GM21423 (cell line): ENCODE results near the gene DNHD1.
"Not testable (repeated sequence)": the region's sequence is repeated elsewhere in the genome, so short reads cannot be mapped to it uniquely, and the experiment has no call there.

ENCODE experiments used
- ATAC-seq: cut with Tn5 transposase; IDR thresholded peaks from one replicate; pipeline ENCODE4 v1.9.1; 2021; ENCODE audit warnings: mild to moderate bottlenecking, moderate library complexity; ENCODE audit not compliant: unreplicated experiment

Gene DNHD1

DNA sequence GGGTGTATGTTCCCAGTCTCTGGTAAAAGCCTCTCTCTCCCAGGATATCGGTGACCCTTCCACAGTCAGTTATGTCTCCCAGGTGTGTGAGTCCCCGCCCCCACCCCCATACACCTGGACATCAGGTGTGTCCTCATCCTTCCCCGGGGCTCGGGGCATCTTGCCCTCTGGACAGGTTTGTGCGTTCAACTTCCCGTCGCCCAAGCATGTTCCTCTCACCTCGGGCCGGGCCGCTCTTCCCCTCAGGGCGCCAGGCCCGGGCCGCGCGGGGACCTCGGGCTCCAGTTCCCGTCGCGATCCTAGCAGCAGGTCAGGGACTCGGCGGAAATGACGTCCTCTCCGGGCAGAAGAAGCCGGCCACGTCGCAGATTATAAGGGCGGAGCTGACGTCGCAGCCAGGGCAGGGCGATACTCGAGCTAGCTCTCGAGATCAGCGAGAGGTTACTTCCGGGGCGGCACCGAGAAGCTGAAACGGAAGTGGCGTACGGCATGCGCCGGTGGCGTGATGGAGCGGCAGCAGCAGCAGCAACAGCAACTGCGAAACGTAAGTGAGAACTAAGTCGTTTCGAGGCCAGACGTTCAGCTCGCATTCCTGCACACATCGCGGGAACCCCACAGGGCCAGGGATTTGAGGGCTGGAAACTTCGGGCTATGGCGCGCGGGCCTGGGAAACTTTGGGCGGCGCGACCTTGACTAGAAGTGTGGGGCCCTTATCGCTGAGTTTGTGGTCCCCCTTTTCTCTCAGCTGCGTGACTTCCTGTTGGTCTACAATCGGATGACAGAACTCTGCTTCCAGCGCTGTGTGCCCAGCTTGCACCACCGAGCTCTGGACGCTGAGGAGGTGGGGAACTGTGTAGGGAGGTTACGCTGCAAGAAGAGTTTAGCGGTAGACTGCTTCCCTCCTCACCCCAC lies 15.8 kb upstream of the DNHD1 start, which contains the start of the genes ARFIP2 and TIMM10B:
ARFIP2 (minus strand) TSS at position 320 of the 912 bp plus-strand sequence. CDS start 910 bp downstream, outside the sequence.
TIMM10B (plus strand) TSS at position 490 of the 912 bp plus-strand sequence; CDS start at position 506, 16 bp downstream.
- ATAC-seq: peak; percentile 98

DNA sequence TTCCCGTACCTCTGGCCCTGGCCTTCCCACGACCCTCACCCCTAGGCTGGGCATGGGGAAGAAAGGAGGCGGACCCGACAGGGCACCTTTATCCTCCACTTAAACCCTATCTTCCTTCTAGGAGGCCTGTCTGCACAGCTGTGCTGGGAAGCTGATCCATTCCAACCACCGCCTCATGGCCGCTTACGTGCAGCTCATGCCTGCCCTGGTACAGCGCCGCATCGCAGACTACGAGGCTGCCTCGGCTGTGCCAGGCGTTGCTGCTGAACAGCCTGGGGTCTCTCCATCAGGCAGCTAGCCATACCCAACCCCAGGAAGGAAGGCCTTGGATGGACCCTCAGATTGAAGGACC lies 15.2 kb upstream of the DNHD1 start:
- no peak for ATAC-seq

DNA sequence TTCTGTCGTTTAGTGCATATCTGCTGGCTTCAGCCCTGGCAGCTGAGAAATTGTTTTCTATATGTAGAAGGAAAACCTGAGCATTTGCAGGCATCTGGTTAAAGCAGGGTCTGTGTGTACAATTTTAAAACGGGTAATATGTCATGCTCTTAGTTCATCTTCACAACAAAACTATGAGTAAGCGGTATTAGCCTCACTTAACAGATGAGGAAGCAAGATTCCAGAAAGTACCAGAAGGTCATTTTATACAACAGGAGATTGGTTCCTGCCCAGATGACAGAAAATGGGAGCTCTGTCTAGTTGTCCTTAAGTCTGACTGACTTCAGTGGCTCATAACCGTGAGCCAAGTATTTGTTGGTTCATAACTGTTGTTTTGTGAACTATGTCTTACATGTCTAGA lies 14.6 kb upstream of the DNHD1 start:
- ATAC-seq: no peak

DNA sequence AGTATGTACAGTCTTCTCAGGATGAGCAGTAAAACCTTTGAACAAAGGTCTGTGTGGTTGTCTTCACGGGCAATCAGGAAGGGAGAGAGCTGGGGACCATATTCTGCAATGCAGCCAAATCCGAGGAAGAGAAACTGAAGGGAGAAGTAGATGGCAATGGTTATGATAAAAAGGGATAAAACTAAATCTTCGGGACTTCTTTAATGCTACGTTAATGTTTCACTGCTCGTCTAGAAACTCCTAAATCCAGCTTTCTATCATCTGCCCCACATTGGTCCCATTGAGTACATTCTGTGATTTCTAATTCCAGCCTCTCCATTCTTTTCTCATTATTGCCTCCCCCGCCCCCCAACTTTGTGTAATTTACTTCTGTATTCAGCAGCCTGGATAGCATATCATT lies 14.1 kb upstream of the DNHD1 start:
- ATAC-seq: no peak

DNA sequence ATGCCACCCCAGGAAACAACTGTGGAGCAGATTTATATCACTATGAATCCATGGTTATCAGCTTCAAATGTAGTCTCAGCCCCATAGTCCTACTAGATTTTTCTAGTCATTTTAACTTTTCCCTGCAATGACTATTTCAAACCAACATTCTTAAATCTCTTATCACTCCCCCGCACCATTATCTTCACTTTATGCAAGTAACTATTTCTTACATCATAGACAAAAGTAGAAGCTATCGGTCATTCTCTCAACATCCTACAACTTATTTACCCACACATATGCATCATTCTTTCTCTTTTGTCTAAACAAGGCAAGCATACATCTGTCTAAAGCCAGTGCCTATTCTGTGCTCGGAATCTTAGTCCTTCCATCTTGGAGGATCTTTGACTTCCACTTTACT lies 11.4 kb upstream of the DNHD1 start:
- no peak for ATAC-seq

DNA sequence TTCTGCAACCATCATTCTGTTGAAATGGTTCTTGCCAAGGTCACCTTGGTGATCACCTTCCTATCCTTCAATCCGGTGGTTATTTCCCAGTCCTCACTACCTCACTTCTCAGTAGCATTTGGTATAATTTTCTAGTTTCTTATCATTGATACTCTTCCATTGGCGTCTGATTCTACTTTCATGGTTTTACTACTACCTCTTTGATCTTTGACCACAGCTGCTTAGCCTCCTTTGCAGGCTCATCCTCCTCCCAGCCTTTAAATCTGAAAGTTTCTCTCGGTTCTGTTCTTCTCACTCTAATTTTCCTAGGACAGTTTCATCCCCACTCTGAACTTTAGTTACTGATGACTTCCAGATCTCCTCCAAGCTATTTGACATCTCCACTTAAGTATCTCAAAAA lies 10.8 kb upstream of the DNHD1 start:
- no peak for ATAC-seq

DNA sequence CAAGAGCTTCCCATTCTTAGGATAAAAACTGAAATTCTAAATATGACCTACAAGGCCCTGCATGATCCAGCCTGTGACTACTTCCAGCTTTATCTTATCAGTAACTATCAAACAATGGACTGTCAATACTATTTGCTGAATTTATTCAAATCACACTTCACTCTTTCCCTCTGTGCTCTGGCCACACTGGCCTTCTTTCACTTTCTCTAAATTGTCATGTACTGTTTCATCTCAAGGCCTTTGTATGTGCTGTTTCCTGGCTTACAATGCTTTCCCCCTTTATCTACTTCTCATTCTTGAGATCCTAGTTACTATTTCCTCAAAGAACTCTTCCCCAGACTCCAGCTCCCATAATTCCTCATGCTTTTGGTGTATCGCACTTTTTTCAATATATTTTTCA lies 10.1 kb upstream of the DNHD1 start:
- ATAC-seq: no peak

DNA sequence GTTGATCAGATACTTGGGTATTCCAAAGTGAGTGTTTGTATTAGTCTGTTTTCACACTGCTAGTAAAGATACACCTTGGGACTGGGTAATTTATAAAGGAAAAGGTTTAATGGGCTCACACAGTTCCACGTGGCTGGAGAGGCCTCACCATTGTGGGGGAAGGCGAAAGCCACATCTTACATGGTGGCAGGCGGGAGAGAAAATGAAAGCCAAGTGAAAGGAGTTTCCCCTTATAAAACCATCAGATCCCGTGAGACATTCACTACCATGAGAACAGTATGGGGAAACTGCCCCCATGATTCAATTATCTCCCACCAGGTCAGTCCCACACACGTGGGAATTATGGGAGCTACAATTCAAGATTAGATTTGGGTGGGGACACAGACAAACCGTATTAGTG lies 8.7 kb upstream of the DNHD1 start:
- ATAC-seq: no peak

DNA sequence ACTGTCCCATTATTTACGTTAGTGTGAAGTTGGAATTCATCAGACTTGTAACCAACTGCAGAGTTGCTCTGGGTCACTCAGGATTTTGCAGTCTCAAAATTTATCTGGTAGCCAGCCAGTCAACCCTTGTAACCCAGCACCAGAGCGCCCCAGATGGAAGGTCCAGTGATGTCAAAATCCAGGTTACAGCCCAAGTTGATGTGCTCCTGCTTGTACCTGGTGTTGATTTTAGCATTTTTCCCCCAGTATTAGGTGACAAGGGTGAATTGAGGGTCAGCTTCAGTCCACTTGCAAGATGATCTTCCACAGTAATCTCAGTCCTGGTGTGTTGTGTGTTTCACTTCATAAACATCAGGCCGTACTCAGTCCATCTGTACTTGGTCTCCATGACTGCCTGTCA lies 8.3 kb upstream of the DNHD1 start:
- ATAC-seq: no peak

DNA sequence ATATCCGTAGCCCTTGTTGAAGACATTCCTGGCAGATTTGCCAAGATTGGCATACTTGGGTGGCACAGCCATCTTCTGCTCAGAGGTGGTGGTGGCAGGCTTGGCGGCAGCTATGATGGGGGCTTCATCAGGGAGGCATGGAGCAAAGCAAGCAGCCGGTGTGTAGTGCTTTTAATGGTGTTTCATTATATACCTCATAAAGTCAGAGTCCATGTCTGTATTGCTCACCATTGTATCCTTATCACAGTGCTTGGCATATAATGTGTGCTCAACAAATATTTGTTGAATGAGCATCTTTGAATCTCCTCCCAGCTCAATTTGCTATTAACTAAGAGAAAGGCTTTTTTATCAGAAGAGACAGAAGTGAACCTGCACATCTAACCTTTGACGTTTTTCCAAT lies 7.8 kb upstream of the DNHD1 start:
- no peak for ATAC-seq

DNA sequence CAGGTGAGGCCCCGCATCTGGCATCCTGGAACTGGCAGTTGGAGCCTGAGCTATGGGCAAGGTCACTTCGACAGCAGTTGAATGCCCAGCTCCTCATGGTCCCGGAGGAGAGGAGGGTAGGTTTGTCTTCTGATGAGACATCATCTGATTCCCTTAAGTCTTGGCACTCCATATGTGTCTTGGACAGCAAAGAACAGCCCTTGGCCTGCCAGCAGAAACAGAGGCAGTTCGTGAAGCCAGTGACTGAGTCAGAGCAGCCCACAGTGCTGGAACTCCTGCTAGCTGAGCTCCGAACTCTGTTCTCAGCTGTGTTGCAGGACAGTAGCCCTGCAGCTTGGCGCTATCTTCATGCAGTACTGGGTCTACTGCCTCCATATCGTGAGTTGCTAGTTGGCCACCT lies 1.0 kb downstream of the DNHD1 start:
- ATAC-seq: no peak

DNA sequence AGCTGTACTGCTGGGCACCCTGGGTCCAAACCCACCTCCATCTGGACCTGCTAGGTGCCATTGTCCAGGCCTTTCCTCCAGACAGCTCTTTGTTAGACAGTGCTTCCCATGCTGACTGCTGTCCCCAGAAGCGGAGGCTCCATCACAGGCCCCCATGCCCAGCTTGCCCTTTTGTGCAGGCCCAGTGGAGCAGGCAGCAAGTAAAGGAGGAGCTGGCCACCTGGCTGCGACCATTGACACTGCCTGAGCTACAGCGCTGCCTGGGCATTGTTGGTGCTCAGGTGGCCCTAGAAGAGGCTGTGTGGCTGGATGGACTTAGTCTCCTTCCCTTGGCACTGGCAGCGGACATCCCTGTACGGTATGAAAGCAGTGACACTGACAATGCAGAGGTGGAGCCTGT lies 1.5 kb downstream of the DNHD1 start:
- no peak for ATAC-seq

DNA sequence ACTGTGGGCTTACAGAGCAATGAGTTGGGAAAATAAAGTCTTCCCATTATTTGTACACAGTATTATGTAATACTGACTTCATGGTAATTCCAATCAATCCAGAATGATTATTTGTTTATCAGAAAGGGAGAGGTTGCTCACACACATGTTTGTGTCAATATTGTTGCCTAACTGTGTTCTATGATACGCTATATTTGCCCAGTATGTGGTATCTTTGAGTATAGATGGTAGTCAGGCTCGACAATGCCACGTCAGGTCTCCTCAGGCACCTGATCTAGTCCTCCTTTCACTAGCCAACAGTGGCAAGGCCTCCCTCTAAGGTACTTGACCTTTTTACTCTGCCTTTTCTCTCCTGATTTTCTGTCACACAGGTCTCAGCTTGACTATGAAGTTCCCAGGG lies 5.3 kb downstream of the DNHD1 start:
- no peak for ATAC-seq

DNA sequence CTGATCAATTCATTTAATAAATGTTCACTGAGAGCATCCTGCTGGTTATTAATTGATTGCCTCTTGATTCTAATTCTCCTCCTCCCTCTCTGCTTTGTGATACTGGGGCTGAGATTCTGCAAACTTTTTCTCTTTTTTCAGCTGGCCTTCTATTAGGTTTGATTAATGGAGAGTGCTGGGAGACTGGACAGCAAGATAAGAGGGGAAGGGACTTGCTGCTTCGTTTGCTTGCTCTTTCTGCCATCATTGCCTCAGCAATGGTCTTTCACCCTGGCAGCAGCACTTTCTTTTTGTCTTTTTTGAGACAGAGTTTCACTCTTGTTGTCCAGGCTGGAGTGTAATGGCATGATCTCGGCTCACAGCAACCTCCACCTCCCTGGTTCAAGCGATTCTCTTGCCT lies 7.1 kb downstream of the DNHD1 start:
- ATAC-seq: no peak

DNA sequence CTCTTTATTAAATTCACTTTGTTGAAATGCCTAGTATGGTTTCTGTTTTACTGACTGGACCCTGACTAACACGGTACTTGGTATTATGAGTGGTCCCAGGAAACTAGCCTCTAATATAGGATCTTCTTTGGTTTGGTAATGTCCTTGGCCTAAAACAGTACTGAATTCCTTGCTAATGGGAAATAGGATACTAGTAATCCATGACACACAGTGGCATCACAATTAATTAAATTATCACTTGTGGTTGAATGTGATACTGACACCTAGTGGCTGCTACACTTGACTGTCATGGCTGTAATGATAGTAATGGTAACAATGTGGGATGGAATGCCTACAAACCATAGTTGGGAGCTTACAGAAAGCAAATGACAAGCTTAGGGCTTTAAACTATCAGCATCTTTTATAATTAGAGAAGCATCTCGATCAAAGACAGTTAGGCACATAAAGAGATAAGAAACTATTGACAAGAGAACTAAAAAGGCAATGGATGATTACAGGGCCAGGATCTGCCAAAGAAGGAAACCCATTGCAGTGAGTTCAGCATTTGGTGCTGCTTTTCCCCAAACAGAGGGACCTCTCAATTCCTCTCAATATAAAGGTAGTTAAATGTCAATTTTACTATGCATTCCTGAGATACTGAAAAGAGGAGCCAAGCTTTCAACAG lies 8.6 kb downstream of the DNHD1 start:
- ATAC-seq: peak; percentile 58

DNA sequence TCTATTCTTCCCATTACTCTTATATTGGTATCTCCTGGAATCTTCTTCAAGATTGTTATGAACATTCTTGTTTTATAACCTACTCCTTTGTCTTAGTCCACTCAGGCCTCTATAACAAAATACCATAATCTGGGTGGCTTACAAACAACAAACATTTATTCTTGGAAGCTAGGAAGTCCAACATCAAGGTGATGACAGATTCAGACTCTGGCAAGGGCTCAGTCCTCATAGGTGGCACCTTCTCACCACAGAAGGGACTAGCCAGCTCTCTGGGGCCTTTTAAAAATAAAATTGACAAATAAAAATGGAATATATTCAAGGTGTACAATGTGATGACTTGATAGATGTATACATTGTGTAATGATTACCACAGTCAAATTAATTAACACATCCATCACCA lies 19.8 kb downstream of the DNHD1 start:
- no peak for ATAC-seq

DNA sequence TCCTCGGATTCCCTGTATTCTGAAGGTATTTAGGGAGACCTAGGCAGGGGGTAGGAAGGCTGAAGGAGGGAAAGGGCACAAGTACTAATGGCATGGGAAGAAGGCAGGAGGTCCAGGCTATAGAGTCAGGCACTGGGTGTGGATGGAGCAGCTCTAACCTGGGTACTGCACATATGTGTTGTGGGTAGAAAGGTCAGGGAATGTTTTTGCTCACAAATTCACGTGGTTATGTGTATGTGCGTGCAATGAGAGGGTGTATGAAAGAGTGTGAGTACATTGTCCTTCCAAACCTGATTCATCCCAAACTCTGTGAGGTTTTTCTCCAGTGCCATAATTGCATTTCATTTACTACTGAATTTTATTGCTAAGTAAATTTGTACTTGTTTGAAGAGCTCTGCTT lies 23.2 kb downstream of the DNHD1 start:
- no peak for ATAC-seq

DNA sequence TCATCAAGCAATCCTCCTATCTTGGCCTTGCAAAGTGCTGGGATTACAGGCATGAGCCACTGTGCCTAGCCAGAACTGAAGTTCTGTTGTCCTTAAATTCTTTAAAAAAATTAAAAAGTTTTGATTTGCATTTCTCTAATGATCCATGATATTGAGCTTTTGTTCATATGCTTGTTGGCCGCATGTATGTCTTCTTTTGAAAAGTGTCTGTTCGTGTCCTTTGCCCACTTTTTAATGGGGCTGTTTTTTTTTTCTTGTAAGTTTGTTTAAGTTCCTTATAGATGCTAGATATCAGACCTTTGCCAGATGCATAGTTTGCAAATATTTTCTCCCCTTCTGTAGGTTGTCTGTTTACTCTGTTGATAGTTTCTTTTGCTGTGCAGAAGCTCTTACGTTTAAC lies 24.9 kb downstream of the DNHD1 start:
- not testable (repeated sequence) for ATAC-seq

DNA sequence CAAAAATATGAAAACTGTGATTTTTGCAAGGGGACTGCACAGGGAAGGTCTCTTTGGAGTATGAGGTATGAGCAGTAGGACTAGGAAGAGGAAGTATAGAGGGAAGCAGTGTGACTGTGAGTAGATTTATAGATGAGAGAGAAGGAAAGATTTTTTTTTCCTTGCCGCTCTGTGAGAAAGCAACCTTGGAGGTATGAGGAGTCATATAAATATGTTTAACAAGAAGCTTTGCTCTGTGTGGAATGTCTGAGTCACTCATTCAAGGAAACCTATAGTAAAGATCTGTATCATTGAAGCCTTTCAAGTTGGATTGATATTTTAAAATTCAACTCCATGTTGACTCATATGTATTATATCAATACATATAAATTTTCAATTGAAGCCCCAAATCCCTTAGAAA lies 26.2 kb downstream of the DNHD1 start:
- no peak for ATAC-seq

DNA sequence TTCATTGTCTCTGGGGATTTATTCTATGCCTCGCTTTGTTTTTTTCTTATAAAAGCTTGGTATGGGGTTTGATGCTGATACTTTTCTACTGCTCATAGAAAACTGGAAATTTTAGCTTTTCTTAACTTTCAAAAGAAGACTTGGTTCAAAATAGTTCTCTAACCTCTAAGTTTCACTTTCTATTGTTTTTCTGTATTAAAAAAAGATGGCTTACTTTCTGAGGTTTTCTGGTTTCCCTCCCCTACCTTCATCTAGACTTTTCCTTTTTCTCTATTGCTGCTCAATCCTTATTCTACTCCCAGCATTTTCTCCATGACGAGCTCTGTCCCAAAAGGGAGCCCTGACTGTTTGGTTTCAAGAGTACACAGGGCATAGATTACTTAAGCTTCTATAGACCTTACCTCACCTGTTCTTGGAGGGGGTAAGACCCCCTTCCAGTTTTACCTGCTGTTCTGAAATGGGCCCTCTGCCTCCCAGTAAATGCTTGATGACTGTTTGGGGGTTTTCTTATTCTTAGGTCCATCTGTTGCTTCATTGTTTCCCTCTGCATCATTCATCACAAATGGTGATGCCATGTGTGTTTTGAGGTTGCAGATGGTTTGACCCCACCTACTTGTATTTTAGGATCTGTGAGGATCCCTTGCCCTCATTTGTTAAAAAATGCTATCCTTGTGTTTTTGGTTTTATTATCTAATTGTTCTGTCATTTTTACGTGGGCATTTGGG lies 29.5 kb downstream of the DNHD1 start:
- peak; percentile 64 for ATAC-seq

DNA sequence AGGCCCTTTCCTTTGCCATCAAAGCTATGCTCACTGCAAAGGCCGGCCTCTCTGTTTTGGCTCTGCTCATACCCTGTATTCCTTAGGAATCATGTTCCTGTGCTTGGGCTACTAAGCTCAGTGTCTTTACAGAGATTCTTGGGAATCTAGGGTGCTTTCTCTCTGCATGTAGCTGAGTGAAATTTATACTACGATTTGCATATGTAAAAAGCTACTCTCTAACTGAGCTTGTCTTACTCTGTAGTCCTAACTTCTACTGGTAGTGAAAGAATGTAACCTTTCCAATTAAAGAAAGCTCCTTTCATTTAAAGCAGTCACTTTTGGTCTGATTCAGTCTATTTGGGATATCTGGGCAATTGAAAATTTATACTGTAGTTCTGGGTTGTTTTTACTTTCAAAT lies 32.2 kb downstream of the DNHD1 start:
- no peak for ATAC-seq

DNA sequence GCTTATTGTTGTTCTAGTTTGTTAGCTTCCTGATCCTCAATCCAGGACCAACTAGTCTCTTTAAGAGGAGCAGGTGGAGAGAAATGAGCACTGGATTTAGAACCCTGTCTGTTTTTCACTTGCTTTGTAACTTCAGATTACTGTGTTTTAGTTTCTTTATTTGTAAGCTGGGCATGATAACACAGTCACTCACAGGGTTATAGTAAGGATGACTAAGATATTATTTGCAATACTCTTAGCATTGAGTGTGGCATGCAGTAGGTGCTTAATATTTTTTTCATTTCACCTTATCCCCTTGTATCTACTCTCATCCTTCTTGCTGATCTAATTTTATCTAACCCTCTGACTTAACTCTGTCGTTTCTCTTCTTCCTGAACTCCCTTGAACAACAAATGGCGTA lies 33.8 kb downstream of the DNHD1 start:
- ATAC-seq: no peak
